Stimulated activated CD4-positive, alpha-beta T cell treated with anti-CD3 and anti-CD28 coated beads, Interleukin-1b, Interleukin-23, amount 100 ng/mL, for 1 hour (primary cell): ENCODE results near the gene AKAP1.

Source experiments
- DNase-seq, 2 donors: peaks; one replicate each; pipeline ENCODE4 v3.0.0-alpha.2; 2020; ENCODE audit warnings: low read depth in 2 of 2

The AKAP1 gene

GRCh38 chr17:57130708-57131461 is 45.8 kb downstream of the AKAP1 start:
- peak; percentile 63 to 71 for DNase-seq

- DNase-seq = no peak
Observed at GRCh38 chr17:57132663-57133062, 47.6 kb downstream of the AKAP1 start.

- DNase-seq = no peak
Observed at GRCh38 chr17:57133486-57133885, 48.4 kb downstream of the AKAP1 start.

GRCh38 chr17:57135026-57135788 is 50.2 kb downstream of the AKAP1 start:
- no peak for DNase-seq

GRCh38 chr17:57135789-57136291 is 50.8 kb downstream of the AKAP1 start:
- no peak for DNase-seq

GRCh38 chr17:57136355-57136754 is 51.3 kb downstream of the AKAP1 start:
- no peak for DNase-seq

- DNase-seq = no peak
Observed at GRCh38 chr17:57138030-57138911, 53.2 kb downstream of the AKAP1 start.

GRCh38 chr17:57138956-57139576 is 54.0 kb downstream of the AKAP1 start:
- DNase-seq = no peak

- no peak for DNase-seq
Observed at GRCh38 chr17:57140316-57140715, 55.3 kb downstream of the AKAP1 start.

- no peak for DNase-seq
Observed at GRCh38 chr17:57142925-57143324, 57.9 kb downstream of the AKAP1 start.

- no peak for DNase-seq
Observed at GRCh38 chr17:57143361-57143760, 58.3 kb downstream of the AKAP1 start.

GRCh38 chr17:57143919-57144318 is 58.9 kb downstream of the AKAP1 start:
- no peak for DNase-seq

GRCh38 chr17:57144567-57144966 is 59.5 kb downstream of the AKAP1 start:
- DNase-seq = no peak

GRCh38 chr17:57145347-57145746 is 60.3 kb downstream of the AKAP1 start:
- DNase-seq = no peak

GRCh38 chr17:57146273-57146672 is 61.2 kb downstream of the AKAP1 start:
- no peak for DNase-seq

GRCh38 chr17:57151798-57152197 is 66.8 kb downstream of the AKAP1 start:
- DNase-seq = no peak

- DNase-seq = no peak
Observed at GRCh38 chr17:57152967-57153528, 68.0 kb downstream of the AKAP1 start.

- DNase-seq = no peak
Observed at GRCh38 chr17:57154921-57155320, 69.9 kb downstream of the AKAP1 start.

- DNase-seq = no peak
Observed at GRCh38 chr17:57158325-57158724, 73.3 kb downstream of the AKAP1 start.

GRCh38 chr17:57158795-57159194 is 73.7 kb downstream of the AKAP1 start:
- no peak for DNase-seq

GRCh38 chr17:57160624-57161023 is 75.6 kb downstream of the AKAP1 start:
- no peak for DNase-seq
